ENCODE results near the gene SEMA4B.

The SEMA4B gene

GRCh38 chr15:90214553-90215196 lies 13.5 kb downstream of the SEMA4B start:
- DNase-seq (no peak), ATAC-seq (replicated peaks) (no peak)
- no peak overlapping the region for H3K4me3 Mint-ChIP-seq
- H3K27me3 Mint-ChIP-seq: no peaks in the 10 kb centered on the region
- H3K36me3 Mint-ChIP-seq (ENCODE audit: insufficient read depth): peaks cover 3% of the 10 kb centered on the region
- peaks cover 31 to 32% of the 10 kb centered on the region in 2 donors for H3K4me1 Mint-ChIP-seq (ENCODE audit: low read depth in 2 of 2)
- H3K27ac Mint-ChIP-seq: peak overlapping the region in 1 of 2 donors; percentile 74
- no peaks in the 10 kb centered on the region for H3K9me3 Mint-ChIP-seq

- Mint-ChIP-seq H3K36me3 (ENCODE audit: insufficient read depth) (peaks cover 4% of the 10 kb centered on the region), H3K4me1 (ENCODE audit: low read depth in 2 of 2) (peaks cover 13 to 19% of the 10 kb centered on the region in 2 donors), H3K9me3 (no peaks in the 10 kb centered on the region), H3K27me3 (no peaks in the 10 kb centered on the region), H3K4me3 (no peak overlapping the region), H3K27ac (no peak overlapping the region)
- DNase-seq: no peak
- ATAC-seq (replicated peaks): no peak
Measured at GRCh38 chr15:90217671-90218394, 16.7 kb downstream of the SEMA4B start.

DNA sequence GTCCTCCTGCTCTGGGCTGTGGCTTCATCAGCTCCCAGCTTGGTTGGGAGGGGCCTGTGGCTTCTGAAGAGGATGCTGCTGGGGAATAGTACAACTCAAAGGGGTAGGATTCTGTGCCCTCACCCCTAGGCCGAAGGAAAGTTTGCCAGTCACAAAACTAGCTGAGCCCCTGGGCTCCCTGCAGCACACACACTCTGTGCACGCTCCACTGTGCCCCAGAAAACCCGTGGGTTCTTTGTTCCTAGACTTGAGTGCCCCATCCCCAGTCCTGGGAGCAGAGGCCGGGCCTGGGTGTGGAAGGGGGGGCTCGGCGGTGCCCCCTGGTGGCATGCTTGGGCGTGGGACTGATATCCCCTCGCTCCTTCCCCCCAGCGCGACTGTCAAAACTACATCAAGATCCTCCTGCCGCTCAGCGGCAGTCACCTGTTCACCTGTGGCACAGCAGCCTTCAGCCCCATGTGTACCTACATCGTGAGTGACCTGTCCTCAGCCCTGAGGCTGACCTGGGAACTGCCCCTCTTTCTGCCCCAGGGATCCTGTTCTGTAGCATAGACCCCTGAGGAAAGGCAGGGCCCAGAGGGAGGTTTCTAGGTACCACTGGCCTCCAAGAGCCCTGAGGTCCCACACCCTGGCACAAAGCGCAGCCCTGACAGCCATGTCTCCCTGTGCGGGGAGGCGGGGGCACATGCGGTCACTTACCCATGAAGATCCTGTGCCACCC lies 18.5 kb downstream of the SEMA4B start:
- Mint-ChIP-seq H3K27me3 (no peaks in the 10 kb centered on the region), H3K36me3 (ENCODE audit: insufficient read depth) (peaks cover 19% of the 10 kb centered on the region), H3K27ac (no peak overlapping the region), H3K9me3 (no peaks in the 10 kb centered on the region), H3K4me1 (ENCODE audit: low read depth in 2 of 2) (peaks cover 8 to 19% of the 10 kb centered on the region in 2 donors), H3K4me3 (no peak overlapping the region)
- DNase-seq (peak; percentile 37 to 52 (median 44)), ATAC-seq (replicated peaks) (peak; percentile 86)

- no peaks in the 10 kb centered on the region for H3K9me3 Mint-ChIP-seq
Measured at GRCh38 chr15:90221246-90221900, 20.2 kb downstream of the SEMA4B start.

DNA sequence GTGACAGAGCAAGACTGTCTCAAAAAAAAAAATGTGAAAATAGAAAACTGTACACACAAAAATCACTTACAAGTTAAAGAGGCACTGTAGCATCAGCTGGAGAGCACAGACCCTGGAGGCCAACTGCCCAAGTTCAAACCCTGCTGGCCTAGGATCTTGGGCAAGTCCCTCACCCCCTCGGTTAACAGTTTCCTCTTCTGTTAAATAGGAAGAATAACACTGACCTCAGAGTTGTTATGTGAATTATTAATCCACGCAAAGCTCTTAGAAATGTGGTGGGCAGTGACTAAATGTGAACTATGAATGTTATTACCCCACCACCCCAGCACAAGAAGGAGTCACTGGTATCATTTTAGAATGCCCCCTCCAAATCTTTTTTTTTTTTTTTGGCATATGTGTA lies 21.4 kb downstream of the SEMA4B start:
- Mint-ChIP-seq H3K36me3 (ENCODE audit: insufficient read depth) (peaks cover 24% of the 10 kb centered on the region), H3K9me3 (no peaks in the 10 kb centered on the region), H3K4me1 (ENCODE audit: low read depth in 2 of 2) (peaks cover 3 to 12% of the 10 kb centered on the region in 2 donors), H3K27me3 (no peaks in the 10 kb centered on the region), H3K27ac (no peak overlapping the region), H3K4me3 (no peak overlapping the region)
- no peak for ATAC-seq (replicated peaks)
- DNase-seq: no peak

More at GRCh38 chr15:90221246-90221900, 20.2 kb downstream of the SEMA4B start:
- no peak overlapping the region for H3K4me3 Mint-ChIP-seq
- H3K36me3 Mint-ChIP-seq (ENCODE audit: insufficient read depth): peaks cover 20% of the 10 kb centered on the region
- peaks cover 5 to 12% of the 10 kb centered on the region in 2 donors for H3K4me1 Mint-ChIP-seq (ENCODE audit: low read depth in 2 of 2)
- DNase-seq: no peak
- H3K27ac Mint-ChIP-seq: no peak overlapping the region
- no peaks in the 10 kb centered on the region for H3K27me3 Mint-ChIP-seq
- no peak for ATAC-seq (replicated peaks)

GRCh38 chr15:90223441-90224165 lies 22.5 kb downstream of the SEMA4B start:
- peaks cover 3 to 10% of the 10 kb centered on the region in 2 donors for H3K4me1 Mint-ChIP-seq (ENCODE audit: low read depth in 2 of 2)

GRCh38 chr15:90225047-90225446 lies 23.9 kb downstream of the SEMA4B start:
- Mint-ChIP-seq H3K27me3 (no peaks in the 10 kb centered on the region), H3K36me3 (ENCODE audit: insufficient read depth) (peaks cover 46% of the 10 kb centered on the region), H3K4me1 (ENCODE audit: low read depth in 2 of 2) (peaks cover 9 to 10% of the 10 kb centered on the region in 2 donors), H3K4me3 (no peak overlapping the region), H3K27ac (no peak overlapping the region), H3K9me3 (no peaks in the 10 kb centered on the region)
- no peak for DNase-seq
- no peak for ATAC-seq (replicated peaks)

More at GRCh38 chr15:90223441-90224165, 22.5 kb downstream of the SEMA4B start:
- H3K36me3 Mint-ChIP-seq (ENCODE audit: insufficient read depth): peaks cover 32% of the 10 kb centered on the region
- no peak overlapping the region for H3K4me3 Mint-ChIP-seq
- ATAC-seq (replicated peaks): no peak
- no peak for DNase-seq
- no peak overlapping the region for H3K27ac Mint-ChIP-seq
- no peaks in the 10 kb centered on the region for H3K9me3 Mint-ChIP-seq
- H3K27me3 Mint-ChIP-seq: no peaks in the 10 kb centered on the region

DNA sequence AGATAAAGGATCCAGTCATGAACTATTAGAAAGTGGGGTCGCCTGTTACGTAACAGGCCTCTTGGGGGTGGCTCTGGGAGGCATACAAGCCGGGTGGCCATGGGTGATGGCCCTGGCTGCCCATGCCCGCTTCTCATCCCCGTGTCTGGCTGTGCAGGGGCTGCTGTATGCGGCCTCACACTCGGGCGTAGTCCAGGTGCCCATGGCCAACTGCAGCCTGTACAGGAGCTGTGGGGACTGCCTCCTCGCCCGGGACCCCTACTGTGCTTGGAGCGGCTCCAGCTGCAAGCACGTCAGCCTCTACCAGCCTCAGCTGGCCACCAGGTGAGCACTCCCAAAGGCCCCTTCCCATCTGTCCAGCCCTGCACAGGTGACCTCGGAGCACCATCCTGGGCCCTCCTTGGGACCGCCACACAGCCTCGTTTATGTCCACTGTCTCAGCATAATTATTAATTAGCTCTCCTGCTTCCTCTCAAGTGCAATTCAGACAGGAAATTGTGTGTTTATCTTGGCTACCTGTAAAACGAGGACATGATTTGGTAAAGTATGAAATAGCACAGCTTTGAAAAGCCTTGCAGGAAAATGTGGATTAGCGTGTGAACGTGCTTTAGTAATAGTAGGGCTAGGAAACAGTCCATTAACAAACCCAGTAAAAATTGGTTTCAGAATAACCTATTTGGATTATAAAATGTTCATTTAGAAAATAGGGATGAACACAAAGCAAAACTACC lies 24.5 kb downstream of the SEMA4B start:
- DNase-seq (no peak), ATAC-seq (replicated peaks) (no peak)
- Mint-ChIP-seq H3K4me3 (no peak overlapping the region), H3K4me1 (ENCODE audit: low read depth in 2 of 2) (peaks cover 16% of the 10 kb centered on the region in 2 donors), H3K27ac (no peak overlapping the region), H3K9me3 (no peaks in the 10 kb centered on the region), H3K27me3 (no peaks in the 10 kb centered on the region), H3K36me3 (ENCODE audit: insufficient read depth) (peaks cover 53% of the 10 kb centered on the region)

- peaks cover 68% of the 10 kb centered on the region for H3K36me3 Mint-ChIP-seq (ENCODE audit: insufficient read depth)
- ATAC-seq (replicated peaks) (no peak), DNase-seq (no peak)
- no peak overlapping the region for H3K4me3 Mint-ChIP-seq
- no peaks in the 10 kb centered on the region for H3K9me3 Mint-ChIP-seq
- peaks cover 29 to 30% of the 10 kb centered on the region in 2 donors for H3K4me1 Mint-ChIP-seq (ENCODE audit: low read depth in 2 of 2)
- H3K27me3 Mint-ChIP-seq: no peaks in the 10 kb centered on the region
- no peak overlapping the region for H3K27ac Mint-ChIP-seq
Measured at GRCh38 chr15:90227336-90227735, 26.2 kb downstream of the SEMA4B start.

- H3K27ac Mint-ChIP-seq: peak overlapping the region; percentile 97 to 98
- no peaks in the 10 kb centered on the region for H3K9me3 Mint-ChIP-seq
- ATAC-seq (replicated peaks) (no peak), DNase-seq (no peak)
- H3K4me3 Mint-ChIP-seq: no peak overlapping the region
- no peaks in the 10 kb centered on the region for H3K27me3 Mint-ChIP-seq
- H3K4me1 Mint-ChIP-seq (ENCODE audit: low read depth in 2 of 2): peaks cover 34 to 37% of the 10 kb centered on the region in 2 donors
- H3K36me3 Mint-ChIP-seq (ENCODE audit: insufficient read depth): peaks cover 71% of the 10 kb centered on the region
Measured at GRCh38 chr15:90227816-90228772, 27.0 kb downstream of the SEMA4B start.

DNA sequence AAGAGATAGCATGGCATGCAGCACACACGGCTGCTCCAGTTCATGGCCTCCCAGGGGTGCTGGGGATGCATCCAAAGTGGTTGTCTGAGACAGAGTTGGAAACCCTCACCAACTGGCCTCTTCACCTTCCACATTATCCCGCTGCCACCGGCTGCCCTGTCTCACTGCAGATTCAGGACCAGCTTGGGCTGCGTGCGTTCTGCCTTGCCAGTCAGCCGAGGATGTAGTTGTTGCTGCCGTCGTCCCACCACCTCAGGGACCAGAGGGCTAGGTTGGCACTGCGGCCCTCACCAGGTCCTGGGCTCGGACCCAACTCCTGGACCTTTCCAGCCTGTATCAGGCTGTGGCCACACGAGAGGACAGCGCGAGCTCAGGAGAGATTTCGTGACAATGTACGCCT lies 27.8 kb downstream of the SEMA4B start:
- DNase-seq (no peak), ATAC-seq (replicated peaks) (no peak)
- H3K4me3 Mint-ChIP-seq: no peak overlapping the region
- peaks cover 68% of the 10 kb centered on the region for H3K36me3 Mint-ChIP-seq (ENCODE audit: insufficient read depth)
- H3K9me3 Mint-ChIP-seq: no peaks in the 10 kb centered on the region
- peak overlapping the region; percentile 97 to 98 for H3K27ac Mint-ChIP-seq
- peaks cover 34 to 37% of the 10 kb centered on the region in 2 donors for H3K4me1 Mint-ChIP-seq (ENCODE audit: low read depth in 2 of 2)
- H3K27me3 Mint-ChIP-seq: no peaks in the 10 kb centered on the region

Measured in effector memory CD8-positive, alpha-beta T cell (primary cell).